ENCODE data around the gene GGCX. TPM values are rescaled to one million over a fixed set of nuclear protein-coding genes. Genes with fewer than 3 reads are reported as not detected.
"Not testable (repeated sequence)": the region's sequence is repeated elsewhere in the genome, so short reads cannot be mapped to it uniquely, and the experiment has no call there.

The GGCX gene
- total RNA-seq, 2 donors from 2014 or later: 17.8 to 20.3 TPM

DNA sequence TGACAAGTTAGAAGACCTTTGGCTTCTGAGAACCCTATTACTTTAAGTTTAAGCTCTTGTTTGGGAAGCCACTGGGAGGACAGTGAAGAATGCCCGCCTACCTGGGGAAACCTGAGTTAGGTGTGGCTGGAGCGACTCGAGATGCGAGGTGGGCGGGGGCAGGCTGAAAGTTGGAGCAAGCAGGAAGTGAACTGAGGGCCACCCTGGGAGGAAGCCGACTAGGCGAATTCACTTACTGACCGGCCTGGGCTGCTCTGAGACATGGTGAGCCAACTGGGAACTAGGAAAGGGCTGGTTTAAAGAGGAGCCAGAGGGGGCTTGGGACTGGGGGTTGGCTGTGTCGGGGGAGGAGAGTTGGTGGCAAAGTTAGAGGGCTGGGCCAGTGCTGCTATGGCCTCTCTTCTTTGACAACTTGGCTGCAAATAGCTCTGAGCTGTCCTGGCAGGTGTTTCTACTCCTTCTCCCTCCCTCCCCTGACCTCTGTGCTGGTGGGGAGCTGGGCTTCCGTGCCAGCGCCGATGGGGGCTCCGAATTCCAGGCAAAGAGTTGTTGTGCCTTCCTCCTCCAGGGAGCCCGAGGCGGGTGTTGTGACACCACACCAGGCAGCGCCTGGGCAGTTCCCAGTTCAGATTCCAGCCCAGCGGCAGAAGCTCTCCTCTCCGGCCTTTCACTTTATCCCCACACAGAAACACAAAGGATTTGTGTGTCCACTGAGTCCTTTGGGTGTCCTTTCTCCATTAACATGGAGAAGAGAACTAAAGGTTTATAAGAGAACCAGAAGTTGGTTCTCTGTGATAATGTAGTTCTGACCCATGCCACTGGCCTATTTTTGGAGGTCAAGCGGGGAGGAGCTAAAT, 16.3 kb upstream of the GGCX start, which contains the start of gene VAMP8:
TSS of gene VAMP8 (plus strand) at position 201 of the 857 bp plus-strand sequence. CDS start at position 262, 61 bp downstream.
- Mint-ChIP-seq H3K27me3 (ENCODE audit: low read depth) (no peaks in the 10 kb centered on the region), H3K9me3 (no peaks in the 10 kb centered on the region), H3K4me1 (ENCODE audit: low read depth) (peaks cover 33% of the 10 kb centered on the region), H3K27ac (peak within 1 kb of the TSS; percentile 88), H3K36me3 (ENCODE audit: insufficient read depth in 2 of 2) (peaks cover 8 to 12% of the 10 kb centered on the region in 2 donors), H3K4me3 (peak within 1 kb of the TSS; percentile 95 to 97)
- DNase-seq: peak; percentile 76 to 78
- ATAC-seq (replicated peaks in 1 of 2): peak; percentile 90 to 94

DNA sequence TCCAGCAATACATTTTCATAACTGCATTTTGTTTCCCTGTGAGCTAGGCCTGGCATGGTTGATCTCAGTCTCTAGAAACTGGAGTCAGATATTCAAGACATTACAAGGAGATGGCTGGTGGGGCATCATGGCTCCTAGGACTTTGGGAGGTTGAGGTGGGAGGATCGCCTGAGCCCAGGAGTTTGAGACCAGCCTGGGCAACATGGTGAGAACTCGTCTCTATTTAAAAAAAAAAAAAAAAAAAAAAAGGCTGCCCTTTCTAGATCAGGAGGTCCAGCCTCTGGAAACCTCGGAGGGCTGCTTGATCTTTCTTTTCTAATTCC, 15.7 kb upstream of the GGCX start:
- Mint-ChIP-seq H3K4me1 (ENCODE audit: low read depth) (peaks cover 30% of the 10 kb centered on the region), H3K4me3 (peak overlapping the region; percentile 95 to 97), H3K36me3 (ENCODE audit: insufficient read depth in 2 of 2) (peaks cover 8 to 11% of the 10 kb centered on the region in 2 donors), H3K27me3 (ENCODE audit: low read depth) (no peaks in the 10 kb centered on the region), H3K9me3 (no peaks in the 10 kb centered on the region), H3K27ac (peak overlapping the region; percentile 88)
- no peak for ATAC-seq (replicated peaks in 1 of 2)
- DNase-seq: no peak

DNA sequence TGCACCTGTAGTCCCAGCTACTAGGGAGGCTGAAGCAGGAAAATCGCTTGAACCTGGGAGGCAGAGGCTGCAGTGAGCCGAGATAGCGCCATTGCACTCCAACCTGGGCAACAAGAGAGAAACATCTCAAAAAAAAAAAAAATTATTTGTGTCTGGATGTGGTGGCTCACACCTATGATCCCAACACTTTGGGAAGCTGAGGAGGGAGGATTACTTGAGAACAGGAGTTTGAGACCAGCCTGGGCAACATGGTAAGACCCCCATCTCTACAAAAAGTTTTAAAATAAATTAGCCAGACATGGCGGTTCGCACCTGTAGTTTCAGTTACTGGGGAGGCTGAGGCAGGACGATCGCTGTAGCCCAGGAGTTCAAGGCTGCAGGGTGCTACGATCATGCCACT, 14.4 kb upstream of the GGCX start:
- Mint-ChIP-seq H3K4me1 (ENCODE audit: low read depth) (peaks cover 30% of the 10 kb centered on the region), H3K27ac (no peak overlapping the region), H3K36me3 (ENCODE audit: insufficient read depth in 2 of 2) (peaks cover 5% of the 10 kb centered on the region in 2 donors), H3K27me3 (ENCODE audit: low read depth) (no peaks in the 10 kb centered on the region), H3K9me3 (no peaks in the 10 kb centered on the region), H3K4me3 (no peak overlapping the region)
- DNase-seq (no peak), ATAC-seq (replicated peaks in 1 of 2) (no peak)

DNA sequence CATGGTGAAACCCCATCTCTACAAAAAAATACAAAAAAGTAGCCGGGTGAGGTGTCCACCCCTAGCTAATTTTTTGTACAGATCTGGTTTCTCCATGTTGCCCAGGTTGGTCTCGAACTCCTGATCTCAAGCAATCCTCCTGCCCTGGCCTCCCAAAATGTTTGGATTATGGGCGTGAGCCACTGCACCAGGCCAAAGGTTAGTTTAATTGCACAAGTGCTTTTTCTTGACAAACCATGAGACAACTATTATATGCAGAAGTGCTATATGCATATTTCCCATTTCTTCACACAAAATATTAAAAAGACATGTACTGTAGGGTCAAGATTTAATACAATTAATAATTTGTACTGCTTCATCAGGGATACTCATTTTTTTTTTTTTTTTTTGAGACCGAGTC, 5.0 kb upstream of the GGCX start:
- ATAC-seq (replicated peaks in 1 of 2): no peak
- Mint-ChIP-seq H3K36me3 (ENCODE audit: insufficient read depth in 2 of 2) (no peaks in the 10 kb centered on the region), H3K9me3 (no peaks in the 10 kb centered on the region), H3K4me3 (no peak overlapping the region), H3K27ac (no peak overlapping the region), H3K4me1 (ENCODE audit: low read depth) (peaks cover 20% of the 10 kb centered on the region), H3K27me3 (ENCODE audit: low read depth) (no peaks in the 10 kb centered on the region)
- DNase-seq: no peak

DNA sequence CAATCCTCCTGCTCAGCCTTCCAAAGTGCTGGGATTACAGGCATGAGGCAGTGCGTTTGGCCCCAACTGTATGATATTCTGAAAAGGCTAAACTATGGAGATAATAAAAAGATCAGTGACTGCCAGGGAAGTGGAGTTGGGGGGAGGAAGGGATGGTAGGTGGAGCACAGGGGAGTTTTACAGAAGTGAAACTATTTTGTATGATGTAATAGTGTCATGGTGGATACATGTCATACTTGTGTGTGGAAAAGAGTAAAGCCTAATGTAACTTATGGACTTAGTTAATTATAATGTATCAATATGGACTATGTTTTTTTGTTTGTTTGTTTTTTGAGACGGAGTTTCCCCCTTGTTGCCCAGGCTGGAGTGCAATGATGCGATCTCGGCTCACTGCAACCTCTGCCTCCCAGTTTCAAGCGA, 2.9 kb upstream of the GGCX start:
- DNase-seq (no peak), ATAC-seq (replicated peaks in 1 of 2) (no peak)
- H3K4me3 Mint-ChIP-seq: peak overlapping the region in 1 of 2 donors; percentile 26
- H3K9me3 Mint-ChIP-seq: no peaks in the 10 kb centered on the region
- H3K36me3 Mint-ChIP-seq (ENCODE audit: insufficient read depth in 2 of 2): no peaks in the 10 kb centered on the region
- no peak overlapping the region for H3K27ac Mint-ChIP-seq
- peaks cover 39% of the 10 kb centered on the region for H3K4me1 Mint-ChIP-seq (ENCODE audit: low read depth)
- no peaks in the 10 kb centered on the region for H3K27me3 Mint-ChIP-seq (ENCODE audit: low read depth)

DNA sequence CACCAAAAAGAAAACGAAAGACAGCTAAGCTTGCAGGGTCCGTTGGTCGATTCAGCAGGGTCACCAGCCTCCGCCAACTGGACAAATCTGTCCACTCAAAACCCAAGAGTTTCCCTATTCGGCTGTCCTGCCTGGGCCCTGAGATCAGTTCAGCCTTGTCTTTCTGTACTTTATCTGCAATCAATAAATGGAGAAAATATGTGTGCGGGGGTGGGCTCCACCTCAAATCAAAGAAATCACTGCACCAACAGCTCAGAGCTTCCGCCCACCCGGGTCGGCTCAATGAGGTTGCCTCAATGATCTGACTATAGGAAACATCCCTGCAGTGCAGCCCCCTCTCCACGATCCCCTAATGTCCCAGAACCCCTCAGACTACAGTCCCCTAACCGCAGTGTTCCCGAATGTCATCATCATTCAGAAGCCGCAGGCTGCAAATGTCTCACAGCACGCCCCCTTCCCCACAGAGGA, 447 bp downstream of the GGCX start:
- peak; percentile 31 to 34 for DNase-seq
- Mint-ChIP-seq H3K36me3 (ENCODE audit: insufficient read depth in 2 of 2) (peaks cover 0 to 9% of the 10 kb centered on the region in 2 donors), H3K4me3 (peak overlapping the region; percentile 90 to 99), H3K4me1 (ENCODE audit: low read depth) (peaks cover 51% of the 10 kb centered on the region), H3K9me3 (no peaks in the 10 kb centered on the region), H3K27ac (peak overlapping the region; percentile 85), H3K27me3 (ENCODE audit: low read depth) (no peaks in the 10 kb centered on the region)
- ATAC-seq (replicated peaks in 1 of 2): peak in 1 of 2 donors; percentile 37

DNA sequence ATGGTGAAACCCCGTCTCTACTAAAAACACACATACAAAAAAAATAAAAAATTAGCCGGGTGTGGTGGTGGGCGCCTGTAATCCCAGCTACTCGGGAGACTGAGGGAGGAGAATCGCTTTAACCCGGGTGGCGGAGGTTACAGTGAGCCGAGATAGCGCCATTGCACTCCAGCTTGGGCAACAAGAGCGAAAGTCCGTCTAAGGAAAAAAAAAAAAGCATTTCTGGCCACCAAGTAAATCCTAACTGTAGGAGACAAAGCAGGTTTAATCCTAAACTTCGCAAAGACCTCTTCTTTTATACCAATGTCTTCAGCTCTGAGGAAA, 928 bp downstream of the GGCX start:
- not testable (repeated sequence) for H3K36me3 Mint-ChIP-seq (ENCODE audit: insufficient read depth in 2 of 2); H3K27me3 Mint-ChIP-seq (ENCODE audit: low read depth); ATAC-seq (replicated peaks in 1 of 2); H3K9me3 Mint-ChIP-seq; DNase-seq
- Mint-ChIP-seq H3K4me1 (ENCODE audit: low read depth) (peaks cover 51% of the 10 kb centered on the region), H3K27ac (peak overlapping the region; percentile 85), H3K4me3 (peak overlapping the region; percentile 90 to 99)

DNA sequence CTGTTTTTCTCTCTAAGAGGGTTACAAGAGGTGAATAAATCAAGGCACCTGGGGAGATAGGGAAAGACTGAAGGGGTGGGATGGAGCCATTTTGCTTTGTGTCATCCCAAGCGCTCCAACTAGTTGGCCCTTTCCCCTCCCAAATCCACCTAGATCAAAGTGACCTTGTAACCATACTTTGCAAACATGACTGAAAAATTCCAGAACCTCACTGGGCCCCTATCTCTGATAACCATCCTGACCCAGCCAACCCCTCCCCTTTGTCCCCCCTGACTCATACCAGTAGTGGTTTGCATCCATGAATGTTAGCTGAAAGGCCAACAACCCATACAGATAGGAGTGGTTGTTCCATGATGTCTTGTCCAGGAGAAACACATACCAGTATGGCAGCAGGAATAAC, 3.1 kb downstream of the GGCX start:
- no peaks in the 10 kb centered on the region for H3K9me3 Mint-ChIP-seq
- DNase-seq (no peak), ATAC-seq (replicated peaks in 1 of 2) (no peak)
- H3K36me3 Mint-ChIP-seq (ENCODE audit: insufficient read depth in 2 of 2): peaks cover 0 to 9% of the 10 kb centered on the region in 2 donors
- no peak overlapping the region for H3K4me3 Mint-ChIP-seq
- H3K4me1 Mint-ChIP-seq (ENCODE audit: low read depth): peaks cover 42% of the 10 kb centered on the region
- H3K27me3 Mint-ChIP-seq (ENCODE audit: low read depth): no peaks in the 10 kb centered on the region
- peak overlapping the region; percentile 36 for H3K27ac Mint-ChIP-seq

DNA sequence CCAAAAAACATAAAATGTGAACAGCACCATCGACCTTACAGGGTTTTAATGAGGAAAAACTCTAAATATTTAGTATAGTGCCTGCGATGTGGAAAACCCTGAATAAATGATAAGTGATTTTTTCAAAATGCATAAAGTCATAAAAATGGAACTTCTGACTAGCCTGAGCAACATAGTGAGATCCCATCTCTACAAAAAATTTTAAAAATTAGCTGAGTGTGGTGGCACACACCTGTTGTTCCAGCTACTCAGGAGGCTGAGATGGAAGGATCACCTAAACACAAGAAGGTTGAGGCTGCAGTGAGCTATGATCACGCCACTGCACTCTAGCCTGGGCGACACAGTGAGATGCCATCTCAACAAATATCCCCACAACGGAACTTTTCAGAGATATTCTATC, 4.2 kb downstream of the GGCX start:
- Mint-ChIP-seq H3K36me3 (ENCODE audit: insufficient read depth in 2 of 2) (peaks cover 2 to 10% of the 10 kb centered on the region in 2 donors), H3K27me3 (ENCODE audit: low read depth) (no peaks in the 10 kb centered on the region), H3K4me3 (no peak overlapping the region), H3K9me3 (no peaks in the 10 kb centered on the region), H3K4me1 (ENCODE audit: low read depth) (peaks cover 36% of the 10 kb centered on the region), H3K27ac (no peak overlapping the region)
- ATAC-seq (replicated peaks in 1 of 2): no peak
- DNase-seq: no peak

DNA sequence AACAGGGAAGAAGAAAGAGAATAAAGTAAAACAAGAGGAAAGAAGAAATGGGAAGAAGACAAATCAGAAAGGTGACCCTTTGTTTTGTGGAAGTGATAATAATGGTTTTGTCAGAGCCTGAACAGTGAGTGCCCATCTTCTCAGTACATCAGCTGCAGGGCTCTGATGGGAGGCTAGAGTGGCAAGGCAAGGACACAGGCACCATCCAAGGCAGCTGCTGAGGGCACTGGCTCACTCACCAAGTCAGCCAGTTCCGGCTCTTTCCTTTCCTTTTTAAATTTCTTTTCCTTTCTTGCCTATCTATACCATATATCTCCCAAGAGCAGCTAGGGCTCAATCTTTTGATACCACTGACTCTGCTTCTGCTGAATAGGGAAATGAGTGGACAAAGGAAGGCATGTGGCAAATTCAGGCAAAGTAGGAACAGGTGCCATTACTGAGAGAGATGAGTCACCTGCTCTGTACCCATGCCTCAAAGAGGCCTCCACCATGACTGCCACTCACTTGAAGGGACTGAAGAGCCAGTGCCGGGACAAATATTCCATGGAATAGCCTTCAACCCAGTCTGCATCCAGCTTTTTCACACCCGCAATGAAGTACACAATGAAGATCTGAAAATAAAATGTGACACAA, 6.2 kb downstream of the GGCX start:
- Mint-ChIP-seq H3K4me3 (no peak overlapping the region), H3K36me3 (ENCODE audit: insufficient read depth in 2 of 2) (peaks cover 8 to 16% of the 10 kb centered on the region in 2 donors), H3K9me3 (no peaks in the 10 kb centered on the region), H3K27me3 (ENCODE audit: low read depth) (no peaks in the 10 kb centered on the region), H3K4me1 (ENCODE audit: low read depth) (peaks cover 21% of the 10 kb centered on the region), H3K27ac (peak overlapping the region; percentile 49)
- DNase-seq (no peak), ATAC-seq (replicated peaks in 1 of 2) (no peak)

DNA sequence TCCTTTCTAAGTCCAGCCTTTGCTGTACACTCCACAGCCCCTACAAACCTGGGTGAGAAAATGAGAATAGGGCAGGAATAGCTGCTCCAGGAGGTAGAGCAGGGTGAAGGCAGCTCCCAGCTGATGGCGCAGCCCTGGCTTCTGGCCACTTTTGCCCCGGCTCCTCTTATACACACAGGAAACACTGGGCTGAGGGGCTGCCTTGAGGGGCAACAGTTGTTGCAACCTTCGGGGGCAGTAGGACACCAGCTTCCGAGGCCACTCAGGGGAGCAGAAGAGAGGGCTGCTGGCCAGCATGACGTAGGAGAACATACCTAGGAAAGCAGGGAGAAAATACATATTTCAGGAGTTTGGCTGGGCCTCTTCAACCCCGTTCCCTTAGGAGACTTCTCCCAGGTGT, 8.1 kb downstream of the GGCX start:
- peak in 1 of 2 donors; percentile 7 for ATAC-seq (replicated peaks in 1 of 2)
- no peaks in the 10 kb centered on the region for H3K9me3 Mint-ChIP-seq
- no peak overlapping the region for H3K4me3 Mint-ChIP-seq
- H3K27ac Mint-ChIP-seq: no peak overlapping the region
- H3K36me3 Mint-ChIP-seq (ENCODE audit: insufficient read depth in 2 of 2): peaks cover 8 to 14% of the 10 kb centered on the region in 2 donors
- H3K27me3 Mint-ChIP-seq (ENCODE audit: low read depth): no peaks in the 10 kb centered on the region
- H3K4me1 Mint-ChIP-seq (ENCODE audit: low read depth): peaks cover 3% of the 10 kb centered on the region
- no peak for DNase-seq

DNA sequence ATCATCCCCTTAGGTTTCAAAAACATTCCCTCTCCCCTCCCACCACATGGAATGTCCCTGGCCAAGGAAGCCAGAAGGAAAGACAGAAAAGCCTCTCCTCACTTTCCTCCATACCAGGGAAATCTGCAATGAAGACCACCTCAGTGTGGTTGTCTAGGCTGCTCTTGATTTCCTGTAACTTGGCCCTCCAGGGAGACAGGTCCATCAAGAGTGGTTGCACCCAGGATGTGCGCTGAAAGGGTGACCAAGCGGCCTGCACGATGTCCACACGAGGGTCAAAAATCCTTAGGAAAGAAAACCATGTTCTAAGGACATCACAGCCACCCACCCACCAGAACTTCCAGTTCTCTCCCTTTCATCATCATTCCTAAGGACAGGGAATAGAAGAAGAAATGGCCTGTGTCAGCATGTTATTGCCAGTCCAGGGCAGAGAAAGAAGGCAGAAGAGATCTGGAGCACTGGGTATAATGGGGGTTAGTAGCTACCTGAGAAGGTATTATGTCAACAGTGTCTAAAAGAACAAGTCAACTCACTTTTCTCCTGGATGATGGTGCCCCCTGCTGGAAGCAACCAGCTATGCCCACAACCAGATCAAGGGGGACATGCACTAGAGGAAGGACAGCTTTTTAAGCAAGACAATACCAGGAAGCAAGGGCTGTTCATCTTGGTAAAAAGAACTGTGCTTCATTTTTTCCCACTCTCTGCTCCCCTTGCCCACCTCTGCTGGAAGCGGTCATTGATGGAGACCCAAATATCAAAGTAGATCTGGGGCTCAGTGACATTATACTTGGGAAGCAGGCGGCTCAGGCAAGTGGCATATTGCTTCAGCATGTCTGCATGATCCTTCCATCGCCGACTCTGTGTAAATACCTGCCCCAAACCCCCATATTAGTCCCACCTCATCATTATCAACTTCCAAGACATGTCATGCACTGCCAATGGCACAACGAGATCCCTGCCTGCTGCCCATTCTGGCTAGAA, 9.3 kb downstream of the GGCX start:
- ATAC-seq (replicated peaks in 1 of 2) (peak; percentile 51 to 70), DNase-seq (peak; percentile 84 to 87)
- H3K36me3 Mint-ChIP-seq (ENCODE audit: insufficient read depth in 2 of 2): peaks cover 8 to 9% of the 10 kb centered on the region in 2 donors
- peak overlapping the region; percentile 55 for H3K27ac Mint-ChIP-seq
- H3K4me1 Mint-ChIP-seq (ENCODE audit: low read depth): no peaks in the 10 kb centered on the region
- H3K4me3 Mint-ChIP-seq: no peak overlapping the region
- H3K9me3 Mint-ChIP-seq: no peaks in the 10 kb centered on the region
- no peaks in the 10 kb centered on the region for H3K27me3 Mint-ChIP-seq (ENCODE audit: low read depth)
